Transverse colon (tissue), 4 donors: Measurements from ENCODE around the gene CRADD. TPM values are rescaled to one million over a fixed set of nuclear protein-coding genes. Genes with fewer than 3 reads are reported as not detected.
"Not testable (repeated sequence)": the region's sequence is repeated elsewhere in the genome, so short reads cannot be mapped to it uniquely, and the experiment has no call there.

Source experiments
- DNase-seq: peaks from one replicate; pipeline ENCODE4 v3.0.0-alpha.2; 2019
- H3K27ac ChIP-seq, 4 donors: fragments of 200-600 bp; sonication (generic); 2 replicates each; pipeline ENCODE4 v1.5.1; 2016 to 2018; ENCODE audit warnings: inconsistent platforms in 4 of 4
- H3K27me3 ChIP-seq: fragments of 200-600 bp; sonication (generic); 2 replicates; pipeline ENCODE4 v1.5.1; 2017; ENCODE audit warnings: inconsistent platforms
- H3K36me3 ChIP-seq, 4 donors: fragments of 200-600 bp; sonication (generic); 2 replicates each; pipeline ENCODE4 v1.5.1; 2017 to 2019; ENCODE audit warnings: inconsistent platforms in 4 of 4
- H3K4me1 ChIP-seq, 4 donors: fragments of 200-600 bp; sonication (generic); 2 replicates each; pipeline ENCODE4 v1.5.1; 2017 to 2020; ENCODE audit warnings: inconsistent platforms in 4 of 4
- H3K4me3 ChIP-seq, 4 donors: fragments of 200-600 bp; sonication (generic); 1 replicate in 1 of 4; 2 replicates in 3 of 4; pipeline versions ENCODE4 v1.5.1 to v1.6.1; 2017 to 2019; ENCODE audit warnings: inconsistent platforms in 4 of 4
- H3K9me3 ChIP-seq, 2 donors: fragments of 200-600 bp; sonication (generic); 2 replicates each; pipeline ENCODE4 v1.5.1; 2017 to 2019; ENCODE audit warnings: inconsistent platforms in 2 of 2
- CTCF ChIP-seq, 5 experiments: fragments of 200-600 bp in 3 of 5; fragments of 450-650 bp in 2 of 5; sonication (generic) in 3 of 5; IDR thresholded peaks; 1 replicate in 2 of 5; 2 replicates in 3 of 5; pipeline ENCODE4 v1.5.1; 2016 to 2017; ENCODE audit warnings: antibody characterized with exemption in 5 of 5, inconsistent platforms in 3 of 5, mild to moderate bottlenecking in 2 of 5, moderate library complexity in 1 of 5
- EP300 ChIP-seq: sonication (generic); formaldehyde crosslinking; IDR thresholded peaks from one replicate; pipeline ENCODE4 v1.6.1; 2017; ENCODE audit warnings: antibody characterized with exemption, low read depth
- POLR2A ChIP-seq: fragments of 450-650 bp; IDR thresholded peaks from one replicate; pipeline ENCODE4 v1.6.1; 2016; ENCODE audit warnings: antibody characterized with exemption, mild to moderate bottlenecking, moderate library complexity
- POLR2AphosphoS5 ChIP-seq, 3 donors: sonication (generic); formaldehyde crosslinking; IDR thresholded peaks; one replicate each; pipeline ENCODE4 v1.6.1; 2016; ENCODE audit warnings: antibody characterized with exemption in 3 of 3
- WGBS, 2 donors: methylation state at CpG; one replicate each; pipeline ENCODE4 v1.1.5; 2018; ENCODE audit warnings: low coverage in 1 of 2; 5-methylcytosine and 5-hydroxymethylcytosine counted together
- in situ Hi-C, 4 donors: fragments of 200-750 bp; cut with MboI; loops; one replicate each; pipeline versions ENCODE4 v1.15.0 to v1.15.1; 2017; ENCODE audit warnings: low sequenced_read_pairs in 3 of 4, low pct_ligation_motif_present in 1 of 4, low pct_unique_long_range_greater_than_20kb in 1 of 4
- intact Hi-C: fragments of 100-400 bp; cut with DNase I; formaldehyde crosslinking; loops from one replicate; pipeline ENCODE4 v1.15.1; 2023; ENCODE audit warnings: low total_unique reads
- total RNA-seq, 4 donors: library from RNA; depleted of rRNA; stranded (reverse); fragments of >200 nt; gene quantifications; one replicate each; pipeline ENCODE4 v1.1.0, GENCODE V29; 2016

CRADD gene
- total RNA-seq, 4 donors from 2014 or later = 45.6 to 59.3 (median 56.3) TPM

DNA sequence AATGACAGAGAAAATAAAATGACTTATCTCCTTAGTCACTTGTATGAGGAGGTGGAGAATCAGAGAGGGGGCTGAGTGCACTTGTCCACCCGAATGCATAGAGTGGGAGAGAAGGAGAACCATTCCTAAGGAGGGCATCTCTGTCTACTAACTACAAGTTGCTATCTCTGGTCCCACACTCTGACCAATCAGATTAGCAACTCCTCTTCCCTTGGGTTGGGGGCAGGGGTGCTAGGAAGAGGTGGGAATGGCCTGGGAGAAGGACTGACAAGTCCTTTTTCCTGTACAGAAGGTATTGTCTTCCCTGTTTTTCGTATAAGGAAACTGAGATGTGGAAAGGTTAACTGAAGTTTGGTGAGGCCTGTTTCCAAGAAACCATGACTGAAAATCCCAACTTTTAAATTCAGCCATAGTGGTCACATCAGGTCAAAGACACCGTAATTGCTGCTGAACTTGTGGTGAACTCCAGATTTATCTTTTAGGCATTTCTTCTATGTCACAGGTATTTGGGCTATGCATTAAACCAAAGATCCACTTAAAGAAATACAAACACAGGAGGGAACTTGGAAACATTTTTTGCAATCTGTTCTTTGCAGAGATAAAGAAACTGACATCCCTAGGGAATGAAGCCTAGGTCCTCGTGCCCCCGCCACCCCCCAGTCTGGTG, 207.8 kb downstream of the CRADD start:
- TF ChIP-seq EP300 = no peak
- TF ChIP-seq CTCF (IDR thresholded peaks at IDR 0.05) = no peak
- no peak for TF ChIP-seq POLR2AphosphoS5 (IDR thresholded peaks at IDR 0.05)
- no peak for TF ChIP-seq POLR2A
- 88 to 100% methylated on average over 1 to 5 of the region's 5 CpGs for WGBS, 2 donors
- in situ Hi-C loops = no loop called here

DNA sequence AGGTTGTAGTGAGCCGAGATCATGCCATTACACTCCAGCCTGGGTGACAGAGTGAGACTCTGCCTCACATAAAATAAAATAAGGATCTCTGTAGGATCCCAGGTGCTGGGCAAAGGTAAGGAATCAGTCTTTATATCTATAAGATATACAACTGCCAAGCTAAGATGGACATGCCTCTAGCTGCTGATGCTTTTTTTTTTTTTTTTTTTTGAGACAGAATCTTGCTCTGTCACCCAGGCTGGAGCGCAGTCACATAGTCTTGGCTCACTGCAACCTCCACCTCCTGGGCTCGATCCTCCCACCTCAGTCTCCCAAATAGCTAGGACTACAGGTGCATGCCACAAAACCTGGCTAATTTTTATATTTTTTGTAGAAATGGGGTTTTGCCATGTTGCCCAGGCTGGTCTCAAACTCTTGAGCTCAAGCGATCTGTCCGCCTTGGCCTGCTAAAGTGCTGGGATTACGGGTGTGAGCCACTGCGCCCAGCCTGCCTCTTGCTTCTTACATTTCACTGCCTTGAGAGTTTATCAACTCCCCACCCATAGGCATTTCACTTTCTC, 208.9 kb downstream of the CRADD start:
- DNase-seq, H3K27ac ChIP-seq, H3K4me3 ChIP-seq, in situ Hi-C loops, H3K27me3 ChIP-seq, intact Hi-C loops, H3K9me3 ChIP-seq, H3K36me3 ChIP-seq, H3K4me1 ChIP-seq: not testable (repeated sequence)
- WGBS, 2 donors = 96 to 100% methylated on average over 1 to 7 of the region's 7 CpGs

More for the DNA sequence above, 207.8 kb downstream of the CRADD start:
- no peaks in the 10 kb centered on the region for H3K27me3 ChIP-seq
- H3K36me3 ChIP-seq = no peaks in the 10 kb centered on the region
- DNase-seq = no peak
- intact Hi-C loops = no loop called here
- no peak overlapping the region for H3K27ac ChIP-seq
- H3K9me3 ChIP-seq = no peaks in the 10 kb centered on the region
- H3K4me1 ChIP-seq = peaks cover 0 to 9% (median 2%) of the 10 kb centered on the region in 4 donors
- H3K4me3 ChIP-seq = no peak overlapping the region

- Histone ChIP-seq H3K27ac (no peak overlapping the region), H3K27me3 (no peaks in the 10 kb centered on the region), H3K4me3 (no peak overlapping the region), H3K4me1 (no peaks in the 10 kb centered on the region), H3K9me3 (no peaks in the 10 kb centered on the region), H3K36me3 (no peaks in the 10 kb centered on the region)
- 88% methylated on average over 16 to 18 of the region's 18 CpGs for WGBS, 2 donors
- DNase-seq = no peak
- TF ChIP-seq EP300 = no peak
- TF ChIP-seq POLR2AphosphoS5 (IDR thresholded peaks at IDR 0.05) = no peak
- TF ChIP-seq POLR2A = no peak
- no peak for TF ChIP-seq CTCF (IDR thresholded peaks at IDR 0.05)
- in situ Hi-C loops (no loop called here), intact Hi-C loops (no loop called here)
These were observed 209.6 kb downstream of the CRADD start for GRCh38 chr12:93886533-93887511.

DNA sequence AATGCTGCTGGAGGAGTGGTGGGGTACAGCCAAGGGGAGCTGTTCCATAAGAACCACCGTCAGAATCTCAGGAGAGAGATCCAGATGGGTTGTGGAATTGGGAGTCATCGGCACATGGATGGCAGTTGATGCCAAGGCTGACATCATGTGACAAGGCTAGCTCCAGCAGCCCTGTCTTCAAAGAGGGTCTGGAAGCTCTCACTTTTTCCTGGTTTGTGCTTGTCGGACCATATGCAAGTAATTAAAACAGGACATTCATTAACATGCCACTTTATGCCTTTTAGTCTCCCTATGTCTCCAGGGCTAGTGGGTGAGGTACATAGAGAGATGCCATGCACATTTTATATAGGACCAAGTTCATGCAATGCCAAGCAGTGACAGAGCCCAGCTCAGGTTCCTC, 211.8 kb downstream of the CRADD start:
- TF ChIP-seq POLR2A = no peak
- TF ChIP-seq EP300 = no peak
- intact Hi-C loops (no loop called here), in situ Hi-C loops (no loop called here)
- Histone ChIP-seq H3K36me3 (no peaks in the 10 kb centered on the region), H3K4me3 (no peak overlapping the region), H3K27ac (no peak overlapping the region), H3K27me3 (no peaks in the 10 kb centered on the region), H3K9me3 (no peaks in the 10 kb centered on the region), H3K4me1 (peaks cover 0 to 9% (median 0%) of the 10 kb centered on the region in 4 donors)
- 91 to 100% methylated on average over 1 to 3 of the region's 3 CpGs for WGBS, 2 donors
- no peak for DNase-seq
